HepG2 (cell line): Measurements from ENCODE around the gene DHRS7. TPM values are rescaled to one million over a fixed set of nuclear protein-coding genes. Genes with fewer than 3 reads are reported as not detected.
A peak's percentile ranks its signal among the peaks of the same experiment; 100 is the strongest.

Experiments used
- CTCF ChIP-seq: sonication (generic); formaldehyde crosslinking; IDR thresholded peaks from 2 replicates; pipeline ENCODE4 v1.5.0; 2020; ENCODE audit warnings: mild to moderate bottlenecking, missing genetic modification reagents, moderate library complexity
- MYC ChIP-seq: sonication (generic); formaldehyde crosslinking; IDR thresholded peaks from 2 replicates; pipeline ENCODE4 v1.9.0; 2021; ENCODE audit warnings: missing genetic modification reagents, borderline replicate concordance
- NBN ChIP-seq: fragments of 450-650 bp; conservative IDR thresholded peaks from 2 replicates; pipeline ENCODE4 v1.6.1; 2017
- SUZ12 ChIP-seq: fragments of 150-350 bp; IDR thresholded peaks from 2 replicates; pipeline ENCODE4 v1.6.1; 2014; ENCODE audit warnings: low read depth, low read length
- TOPORS ChIP-seq: sonication (generic); formaldehyde crosslinking; IDR thresholded peaks from 2 replicates; pipeline ENCODE4 v1.8.0; 2023; ENCODE audit warnings: mild to moderate bottlenecking, missing genetic modification reagents
- U2AF2 ChIP-seq: fragments of 200-400 bp; formaldehyde crosslinking; IDR thresholded peaks from 2 replicates; pipeline ENCODE4 v1.6.1; 2017; ENCODE audit warnings: low read depth, mild to moderate bottlenecking, low read length
- ZMYM4 ChIP-seq: sonication (generic); formaldehyde crosslinking; IDR thresholded peaks from 2 replicates; pipeline ENCODE4 v1.8.1; 2023; ENCODE audit warnings: mild to moderate bottlenecking, missing genetic modification reagents
- ZNF329 ChIP-seq: sonication (generic); formaldehyde crosslinking; IDR thresholded peaks from 2 replicates; pipeline ENCODE4 v1.9.0; 2021; ENCODE audit warnings: low read depth, mild to moderate bottlenecking, missing genetic modification reagents
- ZNF383 ChIP-seq: sonication (generic); formaldehyde crosslinking; IDR thresholded peaks from 2 replicates; pipeline ENCODE4 v1.4.0; 2020; ENCODE audit warnings: missing genetic modification reagents, mild to moderate bottlenecking, borderline replicate concordance
- ZNF407 ChIP-seq: sonication (generic); formaldehyde crosslinking; IDR thresholded peaks from one replicate; pipeline ENCODE4 v1.5.1; 2020; ENCODE audit warnings: mild to moderate bottlenecking, missing genetic modification reagents; ENCODE audit errors: not compliant biosample characterization
- ZNF441 ChIP-seq: sonication (generic); formaldehyde crosslinking; IDR thresholded peaks from 2 replicates; pipeline ENCODE4 v1.7.0; 2021; ENCODE audit warnings: missing genetic modification reagents, borderline replicate concordance
- ZNF510 ChIP-seq: sonication (generic); formaldehyde crosslinking; IDR thresholded peaks from 2 replicates; pipeline ENCODE4 v1.4.0; 2020; ENCODE audit warnings: low read depth, mild to moderate bottlenecking, missing genetic modification reagents
- polyA plus RNA-seq, 8 experiments: library from polyadenylated mRNA; depleted of rRNA in 3 of 8; stranded (reverse) in 7 of 8; unstranded in 1 of 8; fragments of >200 nt; fragmentation: Illumina TruSeq in 4 of 8; extraction: Trizol in 4 of 8; gene quantifications; 2 replicates each; pipeline versions ENCODE4 v1.2.1 to v1.2.3, GENCODE V29; 2011 to 2016; ENCODE audit warnings: low read depth in 4 of 8, missing spikeins in 1 of 8, mixed read lengths in 1 of 8; ENCODE audit not compliant: insufficient read depth in 1 of 8
- total RNA-seq, 5 experiments: library from RNA; depleted of rRNA; stranded (reverse); fragments of >200 nt; fragmentation: Illumina TruSeq; extraction: Trizol; gene quantifications; 2 replicates each; pipeline ENCODE4 v1.2.3, GENCODE V29; 2016; ENCODE audit warnings: low read depth in 1 of 5
- TF ChIP-seq, protein P1 (sequence below): IDR thresholded peaks from 2 replicates; pipeline ENCODE4 v1.6.1; 2016
- TF ChIP-seq, protein P2 (sequence below): IDR thresholded peaks from 2 replicates; pipeline ENCODE4 v1.6.1; 2012; ENCODE audit warnings: low read depth, low read length, improper control_type of control experiment

DHRS7 gene
- total and polyA plus RNA-seq, 2 of the 13 experiments (the other 11 are each of a cell fraction or from before 2014, with no cell fraction given), result 20.8 to 44.4 TPM

- no peak for TF ChIP-seq ZNF407 (CRISPR knock-in tag)
- no peak for TF ChIP-seq TOPORS (CRISPR knock-in tag)
- no peak for TF ChIP-seq U2AF2
- TF ChIP-seq ZNF383 (CRISPR knock-in tag), result no peak
- no peak for TF ChIP-seq ZNF510 (CRISPR knock-in tag)
- no peak for TF ChIP-seq MYC (CRISPR knock-in tag)
- TF ChIP-seq, protein P1, sequence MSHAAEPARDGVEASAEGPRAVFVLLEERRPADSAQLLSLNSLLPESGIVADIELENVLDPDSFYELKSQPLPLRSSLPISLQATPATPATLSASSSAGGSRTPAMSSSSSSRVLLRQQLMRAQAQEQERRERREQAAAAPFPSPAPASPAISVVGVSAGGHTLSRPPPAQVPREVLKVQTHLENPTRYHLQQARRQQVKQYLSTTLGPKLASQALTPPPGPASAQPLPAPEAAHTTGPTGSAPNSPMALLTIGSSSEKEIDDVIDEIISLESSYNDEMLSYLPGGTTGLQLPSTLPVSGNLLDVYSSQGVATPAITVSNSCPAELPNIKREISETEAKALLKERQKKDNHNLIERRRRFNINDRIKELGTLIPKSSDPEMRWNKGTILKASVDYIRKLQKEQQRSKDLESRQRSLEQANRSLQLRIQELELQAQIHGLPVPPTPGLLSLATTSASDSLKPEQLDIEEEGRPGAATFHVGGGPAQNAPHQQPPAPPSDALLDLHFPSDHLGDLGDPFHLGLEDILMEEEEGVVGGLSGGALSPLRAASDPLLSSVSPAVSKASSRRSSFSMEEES (CRISPR knock-in tag), result no peak
- no peak for TF ChIP-seq ZNF441
- no peak for TF ChIP-seq ZNF329
- TF ChIP-seq, protein P2, sequence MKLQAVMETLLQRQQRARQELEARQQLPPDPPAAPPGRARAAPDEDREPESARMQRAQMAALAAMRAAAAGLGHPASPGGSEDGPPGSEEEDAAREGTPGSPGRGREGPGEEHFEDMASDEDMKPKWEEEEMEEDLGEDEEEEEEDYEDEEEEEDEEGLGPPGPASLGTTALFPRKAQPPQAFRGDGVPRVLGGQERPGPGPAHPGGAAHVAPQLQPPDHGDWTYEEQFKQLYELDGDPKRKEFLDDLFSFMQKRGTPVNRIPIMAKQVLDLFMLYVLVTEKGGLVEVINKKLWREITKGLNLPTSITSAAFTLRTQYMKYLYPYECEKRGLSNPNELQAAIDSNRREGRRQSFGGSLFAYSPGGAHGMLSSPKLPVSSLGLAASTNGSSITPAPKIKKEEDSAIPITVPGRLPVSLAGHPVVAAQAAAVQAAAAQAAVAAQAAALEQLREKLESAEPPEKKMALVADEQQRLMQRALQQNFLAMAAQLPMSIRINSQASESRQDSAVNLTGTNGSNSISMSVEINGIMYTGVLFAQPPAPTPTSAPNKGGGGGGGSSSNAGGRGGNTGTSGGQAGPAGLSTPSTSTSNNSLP, result peak; percentile 60; the same call in 1 of the 2 replicates
- peak; percentile 74 for TF ChIP-seq CTCF (CRISPR knock-in tag)
- TF ChIP-seq NBN, result no peak
- TF ChIP-seq ZMYM4 (CRISPR knock-in tag), result no peak
- no peak for TF ChIP-seq SUZ12
These were observed 19.1 kb upstream of the DHRS7 start (continued) for GRCh38 chr14:60184146-60184904.
